Liver (tissue), 9 donors: ENCODE measurements around the gene ZNF189. TPM values are rescaled to one million over a fixed set of nuclear protein-coding genes. Genes with fewer than 3 reads are reported as not detected.

Experiments used
- DNase-seq: peaks from one replicate; pipeline ENCODE4 v3.0.0-alpha.2; 2017; ENCODE audit warnings: low spot score
- H3K27ac ChIP-seq, 2 donors: one replicate each; pipeline ENCODE4 v1.7.0; 2013; ENCODE audit warnings: inconsistent platforms in 2 of 2, low read length in 2 of 2, control low read depth in 1 of 2, low read depth in 1 of 2, mild to moderate bottlenecking in 1 of 2
- H3K27me3 ChIP-seq, 4 donors: one replicate each; pipeline versions ENCODE4 v1.6.1 to v1.7.0; 2013; ENCODE audit warnings: low read length in 3 of 4, inconsistent platforms in 1 of 4, mild to moderate bottlenecking in 1 of 4, moderate library complexity in 1 of 4; ENCODE audit not compliant: control insufficient read depth in 4 of 4, insufficient read depth in 4 of 4
- H3K36me3 ChIP-seq, 4 donors: one replicate each; pipeline versions ENCODE4 v1.6.1 to v1.7.0; 2013; ENCODE audit warnings: low read length in 3 of 4, mild to moderate bottlenecking in 3 of 4, low read depth in 1 of 4, moderate library complexity in 1 of 4; ENCODE audit not compliant: control insufficient read depth in 4 of 4, insufficient read depth in 3 of 4
- H3K4me1 ChIP-seq, 4 donors: one replicate each; pipeline versions ENCODE4 v1.6.1 to v1.7.0; 2013; ENCODE audit warnings: low read length in 3 of 4, mild to moderate bottlenecking in 3 of 4, moderate library complexity in 1 of 4; ENCODE audit not compliant: control insufficient read depth in 4 of 4, insufficient read depth in 4 of 4
- H3K4me3 ChIP-seq, 3 donors: one replicate each; pipeline versions ENCODE4 v1.6.1 to v1.7.0; 2013; ENCODE audit warnings: low read length in 3 of 3, control low read depth in 1 of 3, low read depth in 1 of 3, mild to moderate bottlenecking in 1 of 3
- H3K9ac ChIP-seq, 2 donors: one replicate each; pipeline ENCODE4 v1.7.0; 2013; ENCODE audit warnings: low read length in 2 of 2, mild to moderate bottlenecking in 2 of 2, moderate library complexity in 2 of 2, control low read depth in 1 of 2, low read depth in 1 of 2
- H3K9me3 ChIP-seq, 4 donors: one replicate each; pipeline versions ENCODE4 v1.6.1 to v1.7.0; 2013; ENCODE audit warnings: low read length in 3 of 4; ENCODE audit not compliant: control insufficient read depth in 4 of 4
- ATF3 ChIP-seq: IDR thresholded peaks from 2 replicates; pipeline ENCODE4 v1.6.1; 2016; ENCODE audit warnings: antibody characterized with exemption
- EGR1 ChIP-seq, 2 donors: IDR thresholded peaks; 2 replicates each; pipeline ENCODE4 v1.6.1; 2016 to 2018; ENCODE audit warnings: antibody characterized with exemption in 2 of 2, low read depth in 2 of 2
- FOXA1 ChIP-seq: IDR thresholded peaks from 2 replicates; pipeline ENCODE4 v1.6.1; 2016; ENCODE audit warnings: antibody characterized with exemption
- FOXA2 ChIP-seq: IDR thresholded peaks from 2 replicates; pipeline ENCODE4 v1.6.1; 2016; ENCODE audit warnings: antibody characterized with exemption
- GABPA ChIP-seq, 2 donors: IDR thresholded peaks in 1 of 2; conservative IDR thresholded peaks in 1 of 2; 2 replicates each; pipeline ENCODE4 v1.6.1; 2016; ENCODE audit warnings: antibody characterized with exemption in 2 of 2, mild to moderate bottlenecking in 1 of 2, moderate library complexity in 1 of 2
- HNF4A ChIP-seq, 2 donors: conservative IDR thresholded peaks; 2 replicates each; pipeline ENCODE4 v1.6.1; 2016; ENCODE audit warnings: antibody characterized with exemption in 2 of 2, mild to moderate bottlenecking in 2 of 2
- HNF4G ChIP-seq: IDR thresholded peaks from 2 replicates; pipeline ENCODE4 v1.6.1; 2016; ENCODE audit warnings: antibody characterized with exemption
- JUND ChIP-seq, 2 donors: IDR thresholded peaks; 2 replicates each; pipeline ENCODE4 v1.6.1; 2016; ENCODE audit warnings: antibody characterized with exemption in 2 of 2
- NR2F2 ChIP-seq: IDR thresholded peaks from 2 replicates; pipeline ENCODE4 v1.6.1; 2016; ENCODE audit warnings: antibody characterized with exemption
- RAD21 ChIP-seq, 2 donors: IDR thresholded peaks; 2 replicates each; pipeline ENCODE4 v1.6.1; 2016; ENCODE audit warnings: antibody characterized with exemption in 2 of 2, mild to moderate bottlenecking in 2 of 2
- RXRA ChIP-seq, 2 donors: IDR thresholded peaks; 2 replicates each; pipeline ENCODE4 v1.6.1; 2017 to 2018; ENCODE audit warnings: antibody characterized with exemption in 2 of 2, mild to moderate bottlenecking in 1 of 2
- SP1 ChIP-seq: IDR thresholded peaks from 2 replicates; pipeline ENCODE4 v1.6.1; 2018; ENCODE audit warnings: antibody characterized with exemption, mild to moderate bottlenecking
- TAF1 ChIP-seq: conservative IDR thresholded peaks from 2 replicates; pipeline ENCODE4 v1.6.1; 2016; ENCODE audit warnings: antibody characterized with exemption, mild to moderate bottlenecking
- YY1 ChIP-seq: IDR thresholded peaks from 2 replicates; pipeline ENCODE4 v1.6.1; 2016; ENCODE audit warnings: antibody characterized with exemption, mild to moderate bottlenecking
- ZBTB33 ChIP-seq: IDR thresholded peaks from 2 replicates; pipeline ENCODE4 v1.6.1; 2016; ENCODE audit warnings: antibody characterized with exemption
- WGBS: extraction: QIAGEN DNeasy Blood & Tissue Kit; methylation state at CpG from one replicate; pipeline ENCODE4 v1.1.7; 2013; 5-methylcytosine and 5-hydroxymethylcytosine counted together
- polyA plus RNA-seq, 2 donors: library from polyadenylated mRNA; stranded (reverse) in 1 of 2; unstranded in 1 of 2; fragments of 200-250 nt in 1 of 2; fragments of >200 nt in 1 of 2; fragmentation: Nextera tagmentation in 1 of 2; extraction: Ambion mirVana in 1 of 2; gene quantifications; one replicate each; pipeline versions ENCODE4 v1.2.1 to v1.2.3, GENCODE V29; 2013 to 2015
- total RNA-seq, 2 donors: library from RNA; depleted of rRNA; stranded (reverse); fragments of >200 nt; gene quantifications; one replicate each; pipeline ENCODE4 v1.2.3, GENCODE V29; 2014
- TF ChIP-seq, protein P1 (sequence below): IDR thresholded peaks from 2 replicates; pipeline ENCODE4 v1.6.1; 2016; ENCODE audit warnings: antibody characterized with exemption
- TF ChIP-seq, protein P2 (sequence below): IDR thresholded peaks from 2 replicates; pipeline ENCODE4 v1.6.1; 2016; ENCODE audit warnings: antibody characterized with exemption, mild to moderate bottlenecking
- TF ChIP-seq, protein P3 (sequence below): fragments of 150-350 bp; IDR thresholded peaks from 2 replicates; pipeline ENCODE4 v1.5.1; 2017; ENCODE audit warnings: improper control_type of control experiment, low read depth, low read length; ENCODE audit not compliant: missing input control
- donor health status: healthy.
- donor health status: healthy.
- donor health status: healthy.
- donor health status: healthy.
- donor health status: healthy.

The ZNF189 gene
- total and polyA plus RNA-seq, 4 donors = 4.4 to 16.1 (median 8.3) TPM

DNA sequence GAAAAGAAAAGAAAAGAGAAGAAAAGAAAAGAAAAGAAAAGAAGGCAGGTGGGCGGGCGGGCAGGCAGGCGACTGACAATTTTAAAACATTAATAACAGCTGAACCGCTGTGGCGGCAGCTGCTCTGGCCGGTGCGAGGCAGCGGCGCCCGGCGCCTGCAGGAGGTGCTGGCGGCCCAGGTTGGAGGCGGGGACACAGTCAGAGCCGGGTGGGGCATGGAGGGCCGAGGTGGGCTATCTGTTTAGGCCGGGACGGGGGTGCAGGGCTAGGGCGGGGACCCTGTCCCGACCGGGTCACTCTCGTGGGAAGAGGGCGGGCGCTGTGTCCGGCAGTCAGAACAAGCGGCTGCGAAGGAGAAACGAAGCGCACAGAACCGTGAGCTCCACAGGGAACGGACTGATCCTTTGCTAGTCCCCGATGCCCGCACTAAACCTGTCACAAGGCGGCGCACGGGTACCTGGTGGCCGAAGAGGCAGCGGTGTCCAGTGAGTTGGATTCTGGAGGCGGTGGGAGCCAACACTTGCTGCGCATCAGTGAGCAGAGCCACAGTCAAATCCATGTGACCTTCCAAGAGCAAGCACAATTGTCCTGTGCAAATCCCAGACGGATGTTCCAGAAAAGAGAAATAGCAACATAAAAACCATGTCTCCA is 50.5 kb downstream of the ZNF189 start:
- H3K4me3 ChIP-seq = peak overlapping the region; percentile 39 to 59 (median 57)
- peak overlapping the region in 1 of 2 donors; percentile 82 for H3K9ac ChIP-seq
- H3K27me3 ChIP-seq = no peaks in the 10 kb centered on the region
- TF ChIP-seq EGR1 (IDR thresholded peaks at IDR 0.05; ENCODE audit: low read depth in 2 of 2) (peak in 1 of 2 donors; percentile 21), GABPA (IDR thresholded peaks at IDR 0.05 in 1 of 2, conservative IDR thresholded peaks at IDR 0.05 in 1 of 2) (no peak), FOXA1 (no peak), RAD21 (IDR thresholded peaks at IDR 0.05) (peak; percentile 69 to 73), FOXA2 (no peak), NR2F2 (no peak), HNF4A (conservative IDR thresholded peaks at IDR 0.05) (peak in 1 of 2 donors; percentile 21), ATF3 (no peak), YY1 (peak; percentile 92), RXRA (IDR thresholded peaks at IDR 0.05) (peak; percentile 25 to 28), SP1 (peak; percentile 53), TAF1 (peak; percentile 87), HNF4G (no peak), JUND (IDR thresholded peaks at IDR 0.05) (peak in 1 of 2 donors; percentile 7), ZBTB33 (peak; percentile 67)
- TF ChIP-seq, protein P1, sequence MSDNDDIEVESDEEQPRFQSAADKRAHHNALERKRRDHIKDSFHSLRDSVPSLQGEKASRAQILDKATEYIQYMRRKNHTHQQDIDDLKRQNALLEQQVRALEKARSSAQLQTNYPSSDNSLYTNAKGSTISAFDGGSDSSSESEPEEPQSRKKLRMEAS = peak; percentile 48
- TF ChIP-seq, protein P2, sequence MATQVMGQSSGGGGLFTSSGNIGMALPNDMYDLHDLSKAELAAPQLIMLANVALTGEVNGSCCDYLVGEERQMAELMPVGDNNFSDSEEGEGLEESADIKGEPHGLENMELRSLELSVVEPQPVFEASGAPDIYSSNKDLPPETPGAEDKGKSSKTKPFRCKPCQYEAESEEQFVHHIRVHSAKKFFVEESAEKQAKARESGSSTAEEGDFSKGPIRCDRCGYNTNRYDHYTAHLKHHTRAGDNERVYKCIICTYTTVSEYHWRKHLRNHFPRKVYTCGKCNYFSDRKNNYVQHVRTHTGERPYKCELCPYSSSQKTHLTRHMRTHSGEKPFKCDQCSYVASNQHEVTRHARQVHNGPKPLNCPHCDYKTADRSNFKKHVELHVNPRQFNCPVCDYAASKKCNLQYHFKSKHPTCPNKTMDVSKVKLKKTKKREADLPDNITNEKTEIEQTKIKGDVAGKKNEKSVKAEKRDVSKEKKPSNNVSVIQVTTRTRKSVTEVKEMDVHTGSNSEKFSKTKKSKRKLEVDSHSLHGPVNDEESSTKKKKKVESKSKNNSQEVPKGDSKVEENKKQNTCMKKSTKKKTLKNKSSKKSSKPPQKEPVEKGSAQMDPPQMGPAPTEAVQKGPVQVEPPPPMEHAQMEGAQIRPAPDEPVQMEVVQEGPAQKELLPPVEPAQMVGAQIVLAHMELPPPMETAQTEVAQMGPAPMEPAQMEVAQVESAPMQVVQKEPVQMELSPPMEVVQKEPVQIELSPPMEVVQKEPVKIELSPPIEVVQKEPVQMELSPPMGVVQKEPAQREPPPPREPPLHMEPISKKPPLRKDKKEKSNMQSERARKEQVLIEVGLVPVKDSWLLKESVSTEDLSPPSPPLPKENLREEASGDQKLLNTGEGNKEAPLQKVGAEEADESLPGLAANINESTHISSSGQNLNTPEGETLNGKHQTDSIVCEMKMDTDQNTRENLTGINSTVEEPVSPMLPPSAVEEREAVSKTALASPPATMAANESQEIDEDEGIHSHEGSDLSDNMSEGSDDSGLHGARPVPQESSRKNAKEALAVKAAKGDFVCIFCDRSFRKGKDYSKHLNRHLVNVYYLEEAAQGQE = peak; percentile 86
- TF ChIP-seq, protein P3, sequence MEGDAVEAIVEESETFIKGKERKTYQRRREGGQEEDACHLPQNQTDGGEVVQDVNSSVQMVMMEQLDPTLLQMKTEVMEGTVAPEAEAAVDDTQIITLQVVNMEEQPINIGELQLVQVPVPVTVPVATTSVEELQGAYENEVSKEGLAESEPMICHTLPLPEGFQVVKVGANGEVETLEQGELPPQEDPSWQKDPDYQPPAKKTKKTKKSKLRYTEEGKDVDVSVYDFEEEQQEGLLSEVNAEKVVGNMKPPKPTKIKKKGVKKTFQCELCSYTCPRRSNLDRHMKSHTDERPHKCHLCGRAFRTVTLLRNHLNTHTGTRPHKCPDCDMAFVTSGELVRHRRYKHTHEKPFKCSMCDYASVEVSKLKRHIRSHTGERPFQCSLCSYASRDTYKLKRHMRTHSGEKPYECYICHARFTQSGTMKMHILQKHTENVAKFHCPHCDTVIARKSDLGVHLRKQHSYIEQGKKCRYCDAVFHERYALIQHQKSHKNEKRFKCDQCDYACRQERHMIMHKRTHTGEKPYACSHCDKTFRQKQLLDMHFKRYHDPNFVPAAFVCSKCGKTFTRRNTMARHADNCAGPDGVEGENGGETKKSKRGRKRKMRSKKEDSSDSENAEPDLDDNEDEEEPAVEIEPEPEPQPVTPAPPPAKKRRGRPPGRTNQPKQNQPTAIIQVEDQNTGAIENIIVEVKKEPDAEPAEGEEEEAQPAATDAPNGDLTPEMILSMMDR = peak; percentile 40
- H3K9me3 ChIP-seq = no peaks in the 10 kb centered on the region
- H3K4me1 ChIP-seq = peaks cover 5 to 23% (median 12%) of the 10 kb centered on the region in 4 donors
- no peaks in the 10 kb centered on the region for H3K36me3 ChIP-seq
- peak; percentile 70 for DNase-seq
- peak overlapping the region; percentile 72 to 88 for H3K27ac ChIP-seq
- WGBS = 4% methylated on average over 40 of the region's 40 CpGs
